Neural crest cell (in vitro differentiated cells): ENCODE data around the gene PNMA6F. TPM values are rescaled to one million over a fixed set of nuclear protein-coding genes. Genes with fewer than 3 reads are reported as not detected.
"Not testable (repeated sequence)": the region's sequence is repeated elsewhere in the genome, so short reads cannot be mapped to it uniquely, and the experiment has no call there.

ENCODE experiments used
- DNase-seq: peaks from one replicate; pipeline ENCODE4 v3.0.0; 2021; ENCODE audit warnings: low read depth, mixed read lengths, low spot score
- H3K27ac Mint-ChIP-seq: one replicate; pipeline ENCODE4 v1.8.0; 2021; ENCODE audit warnings: mild to moderate bottlenecking, mixed read lengths; ENCODE audit not compliant: unreplicated experiment
- H3K27me3 Mint-ChIP-seq: 2 replicates; pipeline ENCODE4 v1.8.0; 2021; ENCODE audit warnings: low read depth, mild to moderate bottlenecking, mixed read lengths
- H3K36me3 Mint-ChIP-seq: 2 replicates; pipeline ENCODE4 v1.8.0; 2021; ENCODE audit warnings: low read depth, mild to moderate bottlenecking, mixed read lengths
- H3K4me1 Mint-ChIP-seq: 2 replicates; pipeline ENCODE4 v1.8.0; 2021; ENCODE audit warnings: mixed read lengths
- H3K4me3 Mint-ChIP-seq: one replicate; pipeline ENCODE4 v1.8.0; 2021; ENCODE audit warnings: mild to moderate bottlenecking, mixed read lengths
- H3K9me3 Mint-ChIP-seq: 2 replicates; pipeline ENCODE4 v1.8.0; 2021; ENCODE audit warnings: mixed read lengths
- CTCF ChIP-seq: fragments of 200-600 bp; sonication (generic); conservative IDR thresholded peaks from 2 replicates; pipeline ENCODE4 v1.5.0; 2021; ENCODE audit warnings: antibody characterized with exemption, mild to moderate bottlenecking
- total RNA-seq: library from RNA; stranded (reverse); gene quantifications from 2 replicates; pipeline ENCODE4 v1.2.1, GENCODE V29; 2021

Gene PNMA6F
- total RNA-seq, 1 donor from 2014 or later: not detected

GRCh38 chrX:153320555-153321184, 897 bp downstream of the PNMA6F start:
- H3K27ac Mint-ChIP-seq: no peak overlapping the region
- DNase-seq: no peak
- no peaks in the 10 kb centered on the region for H3K4me1 Mint-ChIP-seq
- H3K36me3 Mint-ChIP-seq: no peaks in the 10 kb centered on the region
- peaks cover 8% of the 10 kb centered on the region for H3K27me3 Mint-ChIP-seq
- H3K9me3 Mint-ChIP-seq: peaks cover 4% of the 10 kb centered on the region
- no peak for TF ChIP-seq CTCF
- no peak overlapping the region for H3K4me3 Mint-ChIP-seq

GRCh38 chrX:153320047-153320443, 1.5 kb downstream of the PNMA6F start:
- not testable (repeated sequence) for H3K9me3 Mint-ChIP-seq, DNase-seq, H3K27ac Mint-ChIP-seq, H3K4me3 Mint-ChIP-seq, H3K27me3 Mint-ChIP-seq, H3K36me3 Mint-ChIP-seq, H3K4me1 Mint-ChIP-seq

GRCh38 chrX:153319295-153320046, 2.1 kb downstream of the PNMA6F start:
- TF ChIP-seq CTCF: no peak
- DNase-seq: no peak
- Mint-ChIP-seq H3K27ac (no peak overlapping the region), H3K4me1 (no peaks in the 10 kb centered on the region), H3K27me3 (peaks cover 4% of the 10 kb centered on the region), H3K9me3 (peaks cover under 1% of the 10 kb centered on the region), H3K36me3 (no peaks in the 10 kb centered on the region), H3K4me3 (no peak overlapping the region)

- H3K27ac Mint-ChIP-seq: no peak overlapping the region
- H3K4me1 Mint-ChIP-seq: no peaks in the 10 kb centered on the region
- H3K4me3 Mint-ChIP-seq: no peak overlapping the region
- no peaks in the 10 kb centered on the region for H3K9me3 Mint-ChIP-seq
- DNase-seq: no peak
- no peak for TF ChIP-seq CTCF
- H3K27me3 Mint-ChIP-seq: no peaks in the 10 kb centered on the region
- no peaks in the 10 kb centered on the region for H3K36me3 Mint-ChIP-seq
These were observed 2.8 kb downstream of the PNMA6F start for GRCh38 chrX:153318811-153319210.

- no peak for DNase-seq
- Mint-ChIP-seq H3K27me3 (no peaks in the 10 kb centered on the region), H3K4me3 (no peak overlapping the region), H3K4me1 (no peaks in the 10 kb centered on the region), H3K9me3 (no peaks in the 10 kb centered on the region), H3K36me3 (no peaks in the 10 kb centered on the region), H3K27ac (no peak overlapping the region)
- TF ChIP-seq CTCF: no peak
These were observed 3.4 kb downstream of the PNMA6F start for GRCh38 chrX:153317996-153318722.

GRCh38 chrX:153317306-153317705, 4.3 kb downstream of the PNMA6F start:
- no peaks in the 10 kb centered on the region for H3K4me1 Mint-ChIP-seq
- no peaks in the 10 kb centered on the region for H3K9me3 Mint-ChIP-seq
- no peak overlapping the region for H3K4me3 Mint-ChIP-seq
- H3K36me3 Mint-ChIP-seq: no peaks in the 10 kb centered on the region
- TF ChIP-seq CTCF: no peak
- DNase-seq: no peak
- H3K27ac Mint-ChIP-seq: no peak overlapping the region
- H3K27me3 Mint-ChIP-seq: no peaks in the 10 kb centered on the region
